Measurements from ENCODE around the gene QKI. TPM values are rescaled to one million over a fixed set of nuclear protein-coding genes. Genes with fewer than 3 reads are reported as not detected.

Gene QKI
- total and polyA plus RNA-seq, 2 donors (not counting 3 experiments of a cell fraction or from before 2014, with no cell fraction given): 178 to 232 TPM

DNA sequence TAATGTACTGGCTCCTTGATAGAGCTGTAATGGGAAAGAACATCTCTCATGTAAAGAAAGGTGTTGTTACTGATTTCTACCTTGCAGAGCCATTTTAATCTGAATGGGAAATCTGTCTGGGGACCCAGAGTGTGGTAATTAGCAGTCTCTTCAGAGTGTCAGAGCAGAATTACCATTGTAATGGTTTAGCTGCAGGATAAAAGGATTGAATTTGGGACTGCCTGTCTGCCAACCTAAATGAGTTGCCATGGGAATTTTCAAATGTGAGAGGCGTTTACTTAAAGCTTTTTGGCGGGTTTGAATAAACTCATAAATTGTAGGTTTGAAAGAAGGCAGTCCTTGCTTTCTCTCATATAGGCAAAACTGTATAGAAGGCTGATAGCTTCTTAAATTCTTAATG, 128.8 kb downstream of the QKI start:
- dilution Hi-C loops (cut with MboI; ENCODE audit: extremely low pct_ligation_motif_present, low sequenced_read_pairs): no loop called here
- ChIA-PET CTCF (interaction anchor here (1.4 to 1.7 kb wide), 2 partner anchors 10 to 11 kb away, joined by 5 to 6 read pairs; no protein-coding TSS in a partner anchor), POLR2A (no interaction called here)
- H3K4me2 ChIP-seq (ENCODE audit: insufficient read depth, low read length): no peak overlapping the region
- H3K27me3 ChIP-seq (ENCODE audit: control insufficient read depth in 2 of 2, insufficient read depth in 2 of 2, low read length in 2 of 2): no peaks in the 10 kb centered on the region
- H3K9ac ChIP-seq (replicated peaks; ENCODE audit: extremely low read depth, insufficient read depth, low read length): no peak overlapping the region
- H3K27ac ChIP-seq (ENCODE audit: insufficient read depth, low read depth, low read length): no peak overlapping the region
- no peaks in the 10 kb centered on the region for H3K9me3 ChIP-seq (replicated peaks; ENCODE audit: control insufficient read depth, insufficient read depth, low read length)
- H3K9me1 ChIP-seq (replicated peaks; ENCODE audit: control insufficient read depth, extremely low read depth, insufficient read depth, low read length): no peaks in the 10 kb centered on the region
- no peaks in the 10 kb centered on the region for H3K4me1 ChIP-seq (ENCODE audit: control insufficient read depth, extremely low read depth, insufficient read depth, low read length)
- no TSS peak for BruUV-seq (replicated peaks)
- H3K36me3 ChIP-seq (ENCODE audit: control insufficient read depth in 2 of 2, extremely low read depth in 1 of 2, insufficient read depth in 2 of 2, low read length in 2 of 2): peaks cover 0 to 2% of the 10 kb centered on the region in 2 experiments
- no peak for FAIRE-seq
- intact Hi-C loops (cut with micrococcal nuclease): no loop called here
- DNase-seq (ENCODE audit: low read depth, low spot score): no peak
- no peak overlapping the region for H3K4me3 ChIP-seq (replicated peaks in 1 of 3; ENCODE audit: insufficient read depth in 1 of 3, low read depth in 1 of 3, low read length in 3 of 3)
- H3K79me2 ChIP-seq (ENCODE audit: control insufficient read depth, insufficient read depth, low read length): peaks cover 84% of the 10 kb centered on the region
- H2AFZ ChIP-seq (ENCODE audit: low read depth, low read length): no peak overlapping the region
- peaks cover 17% of the 10 kb centered on the region for H4K20me1 ChIP-seq (replicated peaks; ENCODE audit: control insufficient read depth, extremely low read depth, insufficient read depth, low read length)
- TF ChIP-seq MYC (IDR thresholded peaks at IDR 0.05; ENCODE audit: low read depth, low read length) (no peak), POLR2A (IDR thresholded peaks at IDR 0.05; ENCODE audit: low read depth, low read length) (no peak), EZH2 (IDR thresholded peaks at IDR 0.05; ENCODE audit: borderline replicate concordance, low read depth, low read length, severe bottlenecking) (no peak), FOS (IDR thresholded peaks at IDR 0.05; ENCODE audit: borderline replicate concordance, insufficient read depth, low read length) (no peak), POLR2AphosphoS5 (IDR thresholded peaks at IDR 0.05; ENCODE audit: insufficient read depth, low read depth, low read length) (no peak), JUN (IDR thresholded peaks at IDR 0.05; ENCODE audit: borderline replicate concordance, insufficient read depth, insufficient read length, low read depth) (no peak), GATA2 (IDR thresholded peaks at IDR 0.05; ENCODE audit: insufficient read depth, insufficient read length, low read depth, low read length) (no peak)
- TF ChIP-seq, protein P1, sequence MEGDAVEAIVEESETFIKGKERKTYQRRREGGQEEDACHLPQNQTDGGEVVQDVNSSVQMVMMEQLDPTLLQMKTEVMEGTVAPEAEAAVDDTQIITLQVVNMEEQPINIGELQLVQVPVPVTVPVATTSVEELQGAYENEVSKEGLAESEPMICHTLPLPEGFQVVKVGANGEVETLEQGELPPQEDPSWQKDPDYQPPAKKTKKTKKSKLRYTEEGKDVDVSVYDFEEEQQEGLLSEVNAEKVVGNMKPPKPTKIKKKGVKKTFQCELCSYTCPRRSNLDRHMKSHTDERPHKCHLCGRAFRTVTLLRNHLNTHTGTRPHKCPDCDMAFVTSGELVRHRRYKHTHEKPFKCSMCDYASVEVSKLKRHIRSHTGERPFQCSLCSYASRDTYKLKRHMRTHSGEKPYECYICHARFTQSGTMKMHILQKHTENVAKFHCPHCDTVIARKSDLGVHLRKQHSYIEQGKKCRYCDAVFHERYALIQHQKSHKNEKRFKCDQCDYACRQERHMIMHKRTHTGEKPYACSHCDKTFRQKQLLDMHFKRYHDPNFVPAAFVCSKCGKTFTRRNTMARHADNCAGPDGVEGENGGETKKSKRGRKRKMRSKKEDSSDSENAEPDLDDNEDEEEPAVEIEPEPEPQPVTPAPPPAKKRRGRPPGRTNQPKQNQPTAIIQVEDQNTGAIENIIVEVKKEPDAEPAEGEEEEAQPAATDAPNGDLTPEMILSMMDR (IDR thresholded peaks at IDR 0.05; ENCODE audit: extremely low read depth in 1 of 2, insufficient read depth in 1 of 2, low read depth in 1 of 2, low read length in 2 of 2): no peak
- TF ChIP-seq, protein P2, sequence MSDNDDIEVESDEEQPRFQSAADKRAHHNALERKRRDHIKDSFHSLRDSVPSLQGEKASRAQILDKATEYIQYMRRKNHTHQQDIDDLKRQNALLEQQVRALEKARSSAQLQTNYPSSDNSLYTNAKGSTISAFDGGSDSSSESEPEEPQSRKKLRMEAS (IDR thresholded peaks at IDR 0.05; ENCODE audit: insufficient read depth, insufficient read length): no peak

Measured in endothelial cell of umbilical vein (primary cell).